ENCODE results near the gene DCTN2.

- no peak for TF ChIP-seq SUZ12 (IDR thresholded peaks at IDR 0.05)
- TF ChIP-seq SP1 (IDR thresholded peaks at IDR 0.05), result no peak
- TF ChIP-seq ZNF384 (IDR thresholded peaks at IDR 0.05), result no peak
- no peak for TF ChIP-seq ELF4 (IDR thresholded peaks at IDR 0.05)
- TF ChIP-seq FOXM1 (IDR thresholded peaks at IDR 0.05; ENCODE audit: borderline replicate concordance), result no peak
- TF ChIP-seq BHLHE40 (IDR thresholded peaks at IDR 0.05; ENCODE audit: borderline replicate concordance), result no peak
- no peak for TF ChIP-seq L3MBTL2 (conservative IDR thresholded peaks at IDR 0.05)
- TF ChIP-seq NFRKB (IDR thresholded peaks at IDR 0.05), result no peak
- TF ChIP-seq FOXA1 (IDR thresholded peaks at IDR 0.05), result no peak
- TF ChIP-seq, protein P1, sequence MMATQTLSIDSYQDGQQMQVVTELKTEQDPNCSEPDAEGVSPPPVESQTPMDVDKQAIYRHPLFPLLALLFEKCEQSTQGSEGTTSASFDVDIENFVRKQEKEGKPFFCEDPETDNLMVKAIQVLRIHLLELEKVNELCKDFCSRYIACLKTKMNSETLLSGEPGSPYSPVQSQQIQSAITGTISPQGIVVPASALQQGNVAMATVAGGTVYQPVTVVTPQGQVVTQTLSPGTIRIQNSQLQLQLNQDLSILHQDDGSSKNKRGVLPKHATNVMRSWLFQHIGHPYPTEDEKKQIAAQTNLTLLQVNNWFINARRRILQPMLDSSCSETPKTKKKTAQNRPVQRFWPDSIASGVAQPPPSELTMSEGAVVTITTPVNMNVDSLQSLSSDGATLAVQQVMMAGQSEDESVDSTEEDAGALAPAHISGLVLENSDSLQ (IDR thresholded peaks at IDR 0.05), result no peak
- no peak for TF ChIP-seq LEF1 (IDR thresholded peaks at IDR 0.05; ENCODE audit: borderline replicate concordance)
These were observed 33.4 kb upstream of the DCTN2 start for GRCh38 chr12:57580466-57580795.
